Skeletal muscle tissue (tissue), 4 donors: ENCODE results near the gene HIVEP2. TPM values are rescaled to one million over a fixed set of nuclear protein-coding genes. Genes with fewer than 3 reads are reported as not detected.

Experiments
- H3K27ac ChIP-seq: one replicate; pipeline ENCODE4 v1.7.0; 2013; ENCODE audit warnings: mild to moderate bottlenecking, low read depth, low read length, inconsistent platforms
- H3K27me3 ChIP-seq, 3 donors: one replicate each; pipeline ENCODE4 v1.7.0; 2013; ENCODE audit warnings: low read length in 3 of 3; ENCODE audit not compliant: control insufficient read depth in 3 of 3, insufficient read depth in 3 of 3
- H3K36me3 ChIP-seq, 3 donors: one replicate each; pipeline ENCODE4 v1.7.0; 2013; ENCODE audit warnings: low read length in 3 of 3; ENCODE audit not compliant: control insufficient read depth in 3 of 3, insufficient read depth in 3 of 3
- H3K4me1 ChIP-seq, 3 donors: one replicate each; pipeline ENCODE4 v1.7.0; 2013; ENCODE audit warnings: low read length in 3 of 3, mild to moderate bottlenecking in 3 of 3; ENCODE audit not compliant: control insufficient read depth in 3 of 3, insufficient read depth in 3 of 3
- H3K4me3 ChIP-seq, 3 donors: one replicate each; pipeline ENCODE4 v1.7.0; 2013; ENCODE audit warnings: low read length in 3 of 3
- H3K9ac ChIP-seq, 3 donors: one replicate each; pipeline ENCODE4 v1.7.0; 2013; ENCODE audit warnings: low read length in 3 of 3, mild to moderate bottlenecking in 3 of 3, moderate library complexity in 2 of 3, low read depth in 1 of 3
- H3K9me3 ChIP-seq, 3 donors: one replicate each; pipeline ENCODE4 v1.7.0; 2013; ENCODE audit warnings: low read length in 3 of 3; ENCODE audit not compliant: control insufficient read depth in 3 of 3
- total RNA-seq: library from RNA; depleted of rRNA; stranded (reverse); fragments of >200 nt; gene quantifications from one replicate; pipeline ENCODE4 v1.2.3, GENCODE V29; 2014
- donor health status: Osteomylitis.

HIVEP2 gene
- total RNA-seq, 1 donor from 2014 or later: 17.7 TPM

GRCh38 chr6:142926494-142927270 lies 18.3 kb downstream of the HIVEP2 start:
- Histone ChIP-seq H3K9ac (peak overlapping the region; percentile 83 to 90 (median 85)), H3K27ac (peak overlapping the region; percentile 94), H3K36me3 (no peaks in the 10 kb centered on the region), H3K9me3 (no peaks in the 10 kb centered on the region), H3K4me3 (peak overlapping the region; percentile 80 to 87 (median 81)), H3K4me1 (peaks cover 10 to 24% (median 16%) of the 10 kb centered on the region in 3 donors), H3K27me3 (no peaks in the 10 kb centered on the region)

GRCh38 chr6:142926177-142926493 lies 18.8 kb downstream of the HIVEP2 start:
- no peaks in the 10 kb centered on the region for H3K36me3 ChIP-seq
- peak overlapping the region; percentile 94 for H3K27ac ChIP-seq
- H3K9ac ChIP-seq: peak overlapping the region; percentile 83 to 90 (median 85)
- H3K4me3 ChIP-seq: peak overlapping the region; percentile 52 to 81 (median 80)
- no peaks in the 10 kb centered on the region for H3K27me3 ChIP-seq
- no peaks in the 10 kb centered on the region for H3K9me3 ChIP-seq
- H3K4me1 ChIP-seq: peaks cover 10 to 24% (median 16%) of the 10 kb centered on the region in 3 donors

GRCh38 chr6:142925575-142926110 lies 19.3 kb downstream of the HIVEP2 start:
- H3K4me1 ChIP-seq: peaks cover 10 to 24% (median 16%) of the 10 kb centered on the region in 3 donors
- H3K36me3 ChIP-seq: no peaks in the 10 kb centered on the region
- peak overlapping the region; percentile 94 for H3K27ac ChIP-seq
- H3K9ac ChIP-seq: peak overlapping the region in 1 of 3 donors; percentile 85
- H3K27me3 ChIP-seq: no peaks in the 10 kb centered on the region
- no peaks in the 10 kb centered on the region for H3K9me3 ChIP-seq
- no peak overlapping the region for H3K4me3 ChIP-seq

- Histone ChIP-seq H3K27ac (peak overlapping the region; percentile 43), H3K4me3 (peak overlapping the region in 2 of 3 donors; percentile 2 to 25), H3K9me3 (no peaks in the 10 kb centered on the region), H3K4me1 (peaks cover 5 to 12% (median 6%) of the 10 kb centered on the region in 3 donors), H3K9ac (peak overlapping the region; percentile 11 to 65 (median 35)), H3K36me3 (no peaks in the 10 kb centered on the region), H3K27me3 (no peaks in the 10 kb centered on the region)
These were observed 26.5 kb downstream of the HIVEP2 start for GRCh38 chr6:142918339-142919042.

GRCh38 chr6:142916881-142917280 lies 28.1 kb downstream of the HIVEP2 start:
- Histone ChIP-seq H3K9me3 (no peaks in the 10 kb centered on the region), H3K4me3 (no peak overlapping the region), H3K27ac (no peak overlapping the region), H3K36me3 (no peaks in the 10 kb centered on the region), H3K4me1 (peaks cover 6 to 12% (median 11%) of the 10 kb centered on the region in 3 donors), H3K9ac (no peak overlapping the region), H3K27me3 (no peaks in the 10 kb centered on the region)

- Histone ChIP-seq H3K4me1 (peaks cover 6 to 12% (median 11%) of the 10 kb centered on the region in 3 donors), H3K27me3 (no peaks in the 10 kb centered on the region), H3K9me3 (no peaks in the 10 kb centered on the region), H3K4me3 (no peak overlapping the region), H3K27ac (no peak overlapping the region), H3K36me3 (no peaks in the 10 kb centered on the region), H3K9ac (no peak overlapping the region)
These were observed 29.9 kb downstream of the HIVEP2 start for GRCh38 chr6:142914937-142915697.

GRCh38 chr6:142914369-142914768 lies 30.6 kb downstream of the HIVEP2 start:
- no peak overlapping the region for H3K4me3 ChIP-seq
- H3K4me1 ChIP-seq: peaks cover 6 to 11% (median 8%) of the 10 kb centered on the region in 3 donors
- no peaks in the 10 kb centered on the region for H3K36me3 ChIP-seq
- H3K9ac ChIP-seq: no peak overlapping the region
- no peak overlapping the region for H3K27ac ChIP-seq
- H3K9me3 ChIP-seq: no peaks in the 10 kb centered on the region
- H3K27me3 ChIP-seq: no peaks in the 10 kb centered on the region

- H3K9ac ChIP-seq: no peak overlapping the region
- H3K4me3 ChIP-seq: no peak overlapping the region
- no peaks in the 10 kb centered on the region for H3K27me3 ChIP-seq
- H3K9me3 ChIP-seq: no peaks in the 10 kb centered on the region
- H3K4me1 ChIP-seq: peaks cover 5 to 11% (median 5%) of the 10 kb centered on the region in 3 donors
- no peaks in the 10 kb centered on the region for H3K36me3 ChIP-seq
- no peak overlapping the region for H3K27ac ChIP-seq
These were observed 31.4 kb downstream of the HIVEP2 start for GRCh38 chr6:142913511-142914047.

GRCh38 chr6:142913036-142913510 lies 31.9 kb downstream of the HIVEP2 start:
- no peaks in the 10 kb centered on the region for H3K27me3 ChIP-seq
- H3K36me3 ChIP-seq: no peaks in the 10 kb centered on the region
- no peak overlapping the region for H3K9ac ChIP-seq
- H3K4me1 ChIP-seq: peaks cover 2 to 13% (median 4%) of the 10 kb centered on the region in 3 donors
- H3K4me3 ChIP-seq: no peak overlapping the region
- H3K27ac ChIP-seq: no peak overlapping the region
- H3K9me3 ChIP-seq: no peaks in the 10 kb centered on the region
